Measurements from ENCODE around the gene LIG1. TPM values are rescaled to one million over a fixed set of nuclear protein-coding genes. Genes with fewer than 3 reads are reported as not detected.
A peak's percentile ranks its signal among the peaks of the same experiment; 100 is the strongest.

LIG1 gene
- polyA plus RNA-seq, 3 donors, result 2.5 to 11.3 (median 3.6) TPM

DNA sequence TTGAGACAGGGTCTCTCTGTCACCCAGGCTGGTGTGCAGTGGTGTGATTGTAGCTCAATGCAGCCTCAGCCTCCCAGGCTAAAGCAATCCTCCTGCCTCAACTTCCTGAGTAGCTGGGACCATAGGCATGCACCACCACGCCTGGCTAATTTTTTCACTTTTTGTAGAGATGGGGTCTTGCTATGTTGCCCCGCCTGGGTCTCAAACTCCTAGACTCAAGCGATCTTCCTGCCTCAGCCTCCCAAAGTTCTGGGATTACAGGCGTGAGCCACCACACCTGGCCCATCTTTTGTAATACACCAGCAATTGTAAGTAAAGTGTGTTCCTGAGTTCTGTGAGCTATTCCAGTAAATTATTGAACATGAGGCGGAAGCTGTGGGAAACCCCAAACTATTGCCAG, 66.2 kb downstream of the LIG1 start:
- H3K79me2 ChIP-seq (ENCODE audit: insufficient read depth, low read length), result no peaks in the 10 kb centered on the region
- H3K36me3 ChIP-seq (replicated peaks in 1 of 2; ENCODE audit: control insufficient read depth in 1 of 2, insufficient read depth in 2 of 2, low read length in 2 of 2), result no peaks in the 10 kb centered on the region
- no peak for DNase-seq
- no peak overlapping the region for H3K9ac ChIP-seq (ENCODE audit: insufficient read depth, low read length, poor library complexity, severe bottlenecking)
- peaks cover 7% of the 10 kb centered on the region for H3K4me1 Mint-ChIP-seq
- H3K36me3 Mint-ChIP-seq, result no peaks in the 10 kb centered on the region
- no peak overlapping the region for H2AFZ ChIP-seq (ENCODE audit: insufficient read depth, low read depth, low read length, poor library complexity, severe bottlenecking)
- H3K27me3 Mint-ChIP-seq (ENCODE audit: low read depth in 3 of 3), result peaks cover 3 to 9% (median 4%) of the 10 kb centered on the region in 3 donors
- H3K27ac Mint-ChIP-seq, result no peak overlapping the region
- intact Hi-C loops (cut with micrococcal nuclease), result loop anchor here (10.0 kb wide), 1 partner anchor 191 kb away; no protein-coding TSS in a partner anchor
- H3K27me3 ChIP-seq (ENCODE audit: control insufficient read depth in 2 of 2, insufficient read depth in 2 of 2, low read length in 2 of 2), result no peaks in the 10 kb centered on the region
- H3K4me3 ChIP-seq (replicated peaks in 1 of 3; ENCODE audit: low read depth in 2 of 3, low read length in 3 of 3), result no peak overlapping the region
- H3K4me2 ChIP-seq (replicated peaks; ENCODE audit: extremely low read depth, low read length, poor library complexity, severe bottlenecking), result no peak overlapping the region
- no peaks in the 10 kb centered on the region for H3K9me3 ChIP-seq (replicated peaks in 1 of 2; ENCODE audit: control insufficient read depth in 1 of 2, insufficient read depth in 1 of 2, low read length in 2 of 2)
- WGBS (ENCODE audit: insufficient coverage), result 88% methylated on average over 1 of the region's 5 CpGs
- no peaks in the 10 kb centered on the region for H4K20me1 ChIP-seq (ENCODE audit: insufficient read depth, low read length)
- TF ChIP-seq, protein P1, sequence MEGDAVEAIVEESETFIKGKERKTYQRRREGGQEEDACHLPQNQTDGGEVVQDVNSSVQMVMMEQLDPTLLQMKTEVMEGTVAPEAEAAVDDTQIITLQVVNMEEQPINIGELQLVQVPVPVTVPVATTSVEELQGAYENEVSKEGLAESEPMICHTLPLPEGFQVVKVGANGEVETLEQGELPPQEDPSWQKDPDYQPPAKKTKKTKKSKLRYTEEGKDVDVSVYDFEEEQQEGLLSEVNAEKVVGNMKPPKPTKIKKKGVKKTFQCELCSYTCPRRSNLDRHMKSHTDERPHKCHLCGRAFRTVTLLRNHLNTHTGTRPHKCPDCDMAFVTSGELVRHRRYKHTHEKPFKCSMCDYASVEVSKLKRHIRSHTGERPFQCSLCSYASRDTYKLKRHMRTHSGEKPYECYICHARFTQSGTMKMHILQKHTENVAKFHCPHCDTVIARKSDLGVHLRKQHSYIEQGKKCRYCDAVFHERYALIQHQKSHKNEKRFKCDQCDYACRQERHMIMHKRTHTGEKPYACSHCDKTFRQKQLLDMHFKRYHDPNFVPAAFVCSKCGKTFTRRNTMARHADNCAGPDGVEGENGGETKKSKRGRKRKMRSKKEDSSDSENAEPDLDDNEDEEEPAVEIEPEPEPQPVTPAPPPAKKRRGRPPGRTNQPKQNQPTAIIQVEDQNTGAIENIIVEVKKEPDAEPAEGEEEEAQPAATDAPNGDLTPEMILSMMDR (IDR thresholded peaks at IDR 0.05), result no peak
- no peak overlapping the region for H3K4me3 Mint-ChIP-seq
- no peak overlapping the region for H3K27ac ChIP-seq (ENCODE audit: low read depth in 1 of 2, low read length in 2 of 2)
- peaks cover 4 to 6% of the 10 kb centered on the region in 2 donors for H3K4me1 ChIP-seq (ENCODE audit: control insufficient read depth in 1 of 2, insufficient read depth in 2 of 2, low read length in 2 of 2)
- H3K9me3 Mint-ChIP-seq, result no peaks in the 10 kb centered on the region

DNA sequence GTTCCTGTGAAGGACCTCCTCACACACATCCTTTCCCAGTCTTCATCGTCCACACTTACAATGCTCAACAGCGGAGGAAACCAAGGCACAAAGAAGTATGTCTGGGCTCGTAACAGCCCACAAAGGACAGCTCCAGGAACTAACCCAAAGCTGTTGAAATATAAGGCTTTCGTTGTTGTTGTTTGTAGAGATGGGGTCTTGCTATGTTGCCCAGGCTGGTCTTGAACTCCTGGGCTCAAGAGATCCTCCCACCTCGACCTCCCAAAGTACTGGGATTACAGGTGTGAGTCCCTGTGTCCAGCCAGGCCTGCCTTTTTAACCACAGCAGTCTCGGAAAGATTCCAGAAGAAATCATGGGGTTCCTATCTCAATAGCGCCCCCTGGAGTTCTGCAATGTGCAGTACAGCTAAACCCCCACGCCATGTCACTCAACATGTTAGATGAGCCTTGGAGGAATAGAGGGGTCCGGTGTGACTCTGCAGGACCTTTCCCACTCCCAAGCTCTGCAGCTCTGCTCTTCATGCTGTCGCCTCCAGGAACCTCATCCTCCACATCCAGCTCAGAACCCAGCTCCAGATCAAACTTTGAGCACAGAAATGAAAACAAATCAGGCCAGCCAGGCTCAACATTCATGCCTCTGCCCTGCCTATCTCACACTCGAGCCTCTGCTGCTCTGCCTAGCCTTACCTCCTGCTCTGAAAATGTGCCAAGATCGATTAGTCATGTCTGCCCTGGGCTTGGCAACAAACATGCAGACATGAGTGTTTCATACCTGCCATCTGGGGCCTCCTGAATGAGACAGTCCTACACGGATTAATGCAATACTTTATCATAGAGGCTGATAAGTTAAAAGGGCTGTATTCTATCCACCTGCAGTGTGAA, 67.0 kb downstream of the LIG1 start:
- no peak overlapping the region for H3K9ac ChIP-seq (ENCODE audit: insufficient read depth, low read length, poor library complexity, severe bottlenecking)
- no peak overlapping the region for H3K27ac ChIP-seq (ENCODE audit: low read depth in 1 of 2, low read length in 2 of 2)
- peak overlapping the region in 2 of 7 donors; percentile 10 to 14 for H3K27ac Mint-ChIP-seq
- H2AFZ ChIP-seq (ENCODE audit: insufficient read depth, low read depth, low read length, poor library complexity, severe bottlenecking), result no peak overlapping the region
- no peaks in the 10 kb centered on the region for H3K36me3 ChIP-seq (replicated peaks in 1 of 2; ENCODE audit: control insufficient read depth in 1 of 2, insufficient read depth in 2 of 2, low read length in 2 of 2)
- no peaks in the 10 kb centered on the region for H3K79me2 ChIP-seq (ENCODE audit: insufficient read depth, low read length)
- 58% methylated on average over 11 of the region's 13 CpGs for WGBS (ENCODE audit: insufficient coverage)
- no peaks in the 10 kb centered on the region for H3K27me3 ChIP-seq (ENCODE audit: control insufficient read depth in 2 of 2, insufficient read depth in 2 of 2, low read length in 2 of 2)
- H3K4me3 ChIP-seq (replicated peaks in 1 of 3; ENCODE audit: low read depth in 2 of 3, low read length in 3 of 3), result no peak overlapping the region
- no peaks in the 10 kb centered on the region for H3K9me3 ChIP-seq (replicated peaks in 1 of 2; ENCODE audit: control insufficient read depth in 1 of 2, insufficient read depth in 1 of 2, low read length in 2 of 2)
- no peak overlapping the region for H3K4me2 ChIP-seq (replicated peaks; ENCODE audit: extremely low read depth, low read length, poor library complexity, severe bottlenecking)
- TF ChIP-seq, protein P1 (IDR thresholded peaks at IDR 0.05), result peak; percentile 91
- H3K4me1 ChIP-seq (ENCODE audit: control insufficient read depth in 1 of 2, insufficient read depth in 2 of 2, low read length in 2 of 2), result peaks cover 4 to 6% of the 10 kb centered on the region in 2 donors
- no peak overlapping the region for H3K4me3 Mint-ChIP-seq
- intact Hi-C loops (cut with micrococcal nuclease), result loop anchor here (10.0 kb wide), 1 partner anchor 192 kb away; no protein-coding TSS in a partner anchor
- DNase-seq, result peak; percentile 21 to 43 (median 31)
- H4K20me1 ChIP-seq (ENCODE audit: insufficient read depth, low read length), result no peaks in the 10 kb centered on the region
- peaks cover 7% of the 10 kb centered on the region for H3K4me1 Mint-ChIP-seq
- no peaks in the 10 kb centered on the region for H3K9me3 Mint-ChIP-seq
- peaks cover 1 to 4% (median 2%) of the 10 kb centered on the region in 3 donors for H3K27me3 Mint-ChIP-seq (ENCODE audit: low read depth in 3 of 3)
- no peaks in the 10 kb centered on the region for H3K36me3 Mint-ChIP-seq
